GM11168 (cell line): Measurements from ENCODE around the gene ADAMTS17.
"Not testable (repeated sequence)": the region's sequence is repeated elsewhere in the genome, so short reads cannot be mapped to it uniquely, and the experiment has no call there.

Experiments used
- in situ Hi-C: fragments of 300-500 bp; cut with MboI; formaldehyde crosslinking; loops from one replicate; pipeline ENCODE4 v1.12.0; 2022; ENCODE audit warnings: low sequenced_read_pairs; ENCODE audit not compliant: unreplicated experiment

Gene ADAMTS17

GRCh38 chr15:100340721-100341238, 995 bp downstream of the ADAMTS17 start:
- in situ Hi-C loops = no loop called here

- in situ Hi-C loops = no loop called here
Measured at GRCh38 chr15:100339999-100340398, 1.8 kb downstream of the ADAMTS17 start.

- in situ Hi-C loops = not testable (repeated sequence)
Measured at GRCh38 chr15:100339451-100339850, 2.3 kb downstream of the ADAMTS17 start.

- in situ Hi-C loops = no loop called here
Measured at GRCh38 chr15:100338971-100339444, 2.8 kb downstream of the ADAMTS17 start.

- in situ Hi-C loops = no loop called here
Measured at GRCh38 chr15:100338247-100338646, 3.5 kb downstream of the ADAMTS17 start.

GRCh38 chr15:100337096-100338044, 4.4 kb downstream of the ADAMTS17 start:
- in situ Hi-C loops = no loop called here

- in situ Hi-C loops = no loop called here
Measured at GRCh38 chr15:100336061-100336460, 5.7 kb downstream of the ADAMTS17 start.

GRCh38 chr15:100335335-100335999, 6.3 kb downstream of the ADAMTS17 start:
- in situ Hi-C loops = no loop called here

- in situ Hi-C loops = no loop called here
Measured at GRCh38 chr15:100334905-100335304, 6.9 kb downstream of the ADAMTS17 start.

GRCh38 chr15:100334456-100334855, 7.3 kb downstream of the ADAMTS17 start:
- in situ Hi-C loops = no loop called here

- in situ Hi-C loops = no loop called here
Measured at GRCh38 chr15:100334015-100334414, 7.8 kb downstream of the ADAMTS17 start.

- in situ Hi-C loops = no loop called here
Measured at GRCh38 chr15:100333236-100333635, 8.5 kb downstream of the ADAMTS17 start.

- in situ Hi-C loops = no loop called here
Measured at GRCh38 chr15:100332721-100333120, 9.1 kb downstream of the ADAMTS17 start.

GRCh38 chr15:100332231-100332630, 9.5 kb downstream of the ADAMTS17 start:
- in situ Hi-C loops = no loop called here

GRCh38 chr15:100330629-100331215, 11.1 kb downstream of the ADAMTS17 start:
- in situ Hi-C loops = no loop called here

GRCh38 chr15:100330221-100330620, 11.6 kb downstream of the ADAMTS17 start:
- in situ Hi-C loops = no loop called here

GRCh38 chr15:100328796-100329195, 13.0 kb downstream of the ADAMTS17 start:
- in situ Hi-C loops = no loop called here

GRCh38 chr15:100318880-100319279, 22.9 kb downstream of the ADAMTS17 start:
- in situ Hi-C loops = no loop called here

GRCh38 chr15:100314809-100315400, 26.9 kb downstream of the ADAMTS17 start:
- in situ Hi-C loops = no loop called here

- in situ Hi-C loops = no loop called here
Measured at GRCh38 chr15:100311833-100312476, 29.8 kb downstream of the ADAMTS17 start.
